T-cell (primary cell): ENCODE data around the gene MPL. TPM values are rescaled to one million over a fixed set of nuclear protein-coding genes. Genes with fewer than 3 reads are reported as not detected.

ENCODE experiments used
- ATAC-seq, 4 experiments: fragments of 200-7000 bp in 3 of 4; fragments of 150-1000 bp in 1 of 4; cut with Tn5 transposase; replicated peaks in 1 of 4; 1 replicate in 3 of 4; 2 replicates in 1 of 4; pipeline ENCODE4 v1.10.0; 2021; ENCODE audit warnings: moderate library complexity in 3 of 4, mild to moderate bottlenecking in 2 of 4, moderate number of reproducible peaks in 1 of 4
- CTCF ChIA-PET, 2 donors: fragments of 300-600 bp; sonication (Branson Sonifier 250); formaldehyde crosslinking; loops; one replicate each; lab custom pipeline; 2022; ENCODE audit warnings: antibody characterized with exemption in 2 of 2; lab: Charles Lee
- POLR2A ChIA-PET, 2 donors: fragments of 300-600 bp; sonication (Branson Sonifier 250); formaldehyde crosslinking; loops; one replicate each; lab custom pipeline; 2022; ENCODE audit warnings: antibody characterized with exemption in 2 of 2; lab: Charles Lee
- DNase-seq, 35 experiments: peaks; one replicate each; pipeline versions ENCODE4 v3.0.0 to v3.0.0-alpha.2; 2013 to 2023
- H3K27ac ChIP-seq: one replicate; pipeline ENCODE4 v1.5.1; 2013; ENCODE audit warnings: low read length
- H3K27me3 ChIP-seq, 2 experiments: replicated peaks in 1 of 2; 1 replicate in 1 of 2; 2 replicates in 1 of 2; pipeline versions ENCODE4 v1.6.1 to v1.7.0; 2013; ENCODE audit warnings: low read length in 1 of 2, mixed read lengths in 1 of 2; ENCODE audit not compliant: control insufficient read depth in 2 of 2, insufficient read depth in 2 of 2; ENCODE audit errors: extremely low read depth in 1 of 2
- H3K36me3 ChIP-seq, 2 donors: 1 replicate in 1 of 2; 2 replicates in 1 of 2; pipeline versions ENCODE4 v1.6.1 to v1.7.0; 2013; ENCODE audit warnings: low read length in 1 of 2; ENCODE audit not compliant: control insufficient read depth in 2 of 2, insufficient read depth in 1 of 2; ENCODE audit errors: extremely low read depth in 1 of 2
- H3K4me1 ChIP-seq, 2 experiments: 1 replicate in 1 of 2; 2 replicates in 1 of 2; pipeline versions ENCODE4 v1.6.1 to v1.7.0; 2013; ENCODE audit warnings: low read length in 2 of 2, mixed read lengths in 1 of 2; ENCODE audit not compliant: insufficient read depth in 2 of 2, control insufficient read depth in 1 of 2; ENCODE audit errors: extremely low read depth in 1 of 2
- H3K4me3 ChIP-seq, 2 donors: 1 replicate in 1 of 2; 2 replicates in 1 of 2; pipeline versions ENCODE4 v1.5.1 to v1.7.0; 2013; ENCODE audit warnings: mild to moderate bottlenecking in 2 of 2, low read length in 1 of 2, moderate library complexity in 1 of 2; ENCODE audit not compliant: control insufficient read depth in 1 of 2; ENCODE audit errors: extremely low read depth in 1 of 2
- H3K9me3 ChIP-seq: 2 replicates; pipeline ENCODE4 v1.7.0; 2013
- H3K27ac Mint-ChIP-seq, 2 donors: one replicate each; pipeline ENCODE4 v1.8.0; 2020 to 2021; ENCODE audit warnings: mild to moderate bottlenecking in 2 of 2, mixed read lengths in 2 of 2
- H3K27me3 Mint-ChIP-seq, 2 donors: one replicate each; pipeline ENCODE4 v1.8.0; 2021 to 2022; ENCODE audit warnings: mixed read lengths in 2 of 2
- H3K36me3 Mint-ChIP-seq: one replicate; pipeline ENCODE4 v1.8.0; 2021; ENCODE audit warnings: mixed read lengths
- H3K4me1 Mint-ChIP-seq, 3 donors: one replicate each; pipeline ENCODE4 v1.8.0; 2020 to 2022; ENCODE audit warnings: mixed read lengths in 3 of 3, mild to moderate bottlenecking in 1 of 3
- H3K4me3 Mint-ChIP-seq, 3 donors: one replicate each; pipeline ENCODE4 v1.8.0; 2020 to 2022; ENCODE audit warnings: mild to moderate bottlenecking in 3 of 3, mixed read lengths in 3 of 3, moderate library complexity in 3 of 3
- H3K9me3 Mint-ChIP-seq, 3 donors: one replicate each; pipeline ENCODE4 v1.8.0; 2020 to 2022; ENCODE audit warnings: mixed read lengths in 3 of 3
- WGBS: methylation state at CpG from one replicate; pipeline ENCODE4 v1.1.5; 2013; ENCODE audit warnings: missing lambda C conversion rate; ENCODE audit not compliant: insufficient coverage; 5-methylcytosine and 5-hydroxymethylcytosine counted together
- total RNA-seq, 35 experiments: library from RNA in 6 of 35; stranded (reverse) in 6 of 35; fragments of 120-200 nt in 1 of 35; gene quantifications; one replicate each; pipeline versions ENCODE4 v1.2.1 to v1.2.4 and lab custom pipeline; 2013 to 2026

The MPL gene
- total RNA-seq, 5 donors from 2014 or later (not counting 1 experiment from before 2014, with no cell fraction given): 0.26 to 0.63 (median 0.61) TPM; not detected in 2

DNA sequence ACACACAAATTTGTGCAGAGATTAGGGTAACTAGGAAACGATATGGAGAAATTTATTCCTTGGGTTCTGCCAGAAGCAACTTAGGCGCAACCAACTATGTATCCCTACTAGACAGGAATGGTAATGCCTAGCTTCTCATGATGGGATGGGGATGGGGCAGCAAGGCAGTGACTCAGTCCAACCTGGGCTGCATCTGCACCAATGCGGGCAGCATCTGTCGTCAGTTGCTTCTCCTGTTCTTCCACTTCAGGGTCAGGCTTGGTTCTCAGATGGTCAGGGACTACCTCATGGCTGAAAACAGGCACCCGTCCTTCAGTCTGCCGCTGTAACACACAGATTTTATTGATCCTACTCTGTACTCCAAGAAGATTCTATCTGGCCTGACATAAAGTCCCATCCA, 49.1 kb downstream of the MPL start:
- CTCF ChIA-PET: interaction anchor here in 1 of 2 donors (0.5 kb wide), 1 partner anchor 13 kb away, joined by 5 read pairs; no protein-coding TSS in a partner anchor
- H3K27ac Mint-ChIP-seq: no peak overlapping the region

DNA sequence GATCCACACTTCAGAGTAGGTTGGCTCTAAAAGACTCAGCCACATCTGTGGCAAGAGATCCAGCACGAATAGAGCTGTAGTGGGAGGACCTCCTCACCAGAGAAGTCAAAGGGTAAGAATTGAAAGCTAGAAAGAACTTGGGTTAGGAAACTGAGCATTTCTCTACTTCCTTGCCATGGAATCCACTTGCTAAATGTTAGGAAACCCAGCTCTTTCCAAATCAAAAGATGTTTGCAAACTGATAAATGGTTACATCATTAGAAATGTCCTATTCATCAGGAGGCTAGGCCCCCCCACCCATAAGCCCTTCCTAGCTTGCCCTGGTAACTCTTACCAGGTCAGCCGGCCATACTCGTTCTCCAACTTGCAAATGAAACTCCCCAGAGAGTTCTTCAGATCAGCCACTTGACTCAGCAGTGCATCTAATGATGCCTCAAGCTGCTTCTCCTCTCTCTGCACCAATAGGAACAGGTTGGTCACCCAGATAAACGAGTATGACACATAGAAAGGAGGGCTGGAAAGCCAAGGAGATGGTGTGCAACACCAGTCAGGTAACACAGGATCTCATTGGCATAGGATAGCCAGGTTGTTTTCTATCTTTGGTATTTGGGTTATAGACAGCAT, 50.5 kb downstream of the MPL start:
- no peaks in the 10 kb centered on the region for H3K9me3 ChIP-seq
- peaks cover 17 to 46% of the 10 kb centered on the region in 2 donors for H3K36me3 ChIP-seq
- no peak for ATAC-seq
- no peaks in the 10 kb centered on the region for H3K27me3 ChIP-seq
- Mint-ChIP-seq H3K27me3 (no peaks in the 10 kb centered on the region), H3K36me3 (peaks cover 43% of the 10 kb centered on the region), H3K9me3 (no peaks in the 10 kb centered on the region), H3K27ac (peak overlapping the region; percentile 61 to 62), H3K4me1 (peaks cover 48 to 62% (median 50%) of the 10 kb centered on the region in 3 donors), H3K4me3 (peak overlapping the region; percentile 100)
- ChIA-PET CTCF (interaction anchor here in 1 of 2 donors (0.6 kb wide), 1 partner anchor 225 kb away, joined by 3 read pairs; no protein-coding TSS in a partner anchor), POLR2A (interaction anchor here in 1 of 2 donors (1.5 kb wide), 1 partner anchor 30 kb away, joined by 5 read pairs; the partner anchor contains the start of gene CDC20)
- peaks cover 16% of the 10 kb centered on the region in 2 experiments for H3K4me1 ChIP-seq
- DNase-seq: no peak
- no peak overlapping the region for H3K27ac ChIP-seq
- H3K4me3 ChIP-seq: no peak overlapping the region
- WGBS: 100% methylated on average over 2 of the region's 4 CpGs

More for the DNA sequence above, 49.1 kb downstream of the MPL start:
- Histone ChIP-seq H3K27ac (no peak overlapping the region), H3K36me3 (peaks cover 17 to 56% of the 10 kb centered on the region in 2 donors), H3K27me3 (no peaks in the 10 kb centered on the region), H3K4me3 (no peak overlapping the region), H3K9me3 (no peaks in the 10 kb centered on the region), H3K4me1 (peaks cover 16% of the 10 kb centered on the region in 2 experiments)
- ATAC-seq (no peak), DNase-seq (no peak)
- Mint-ChIP-seq H3K27me3 (no peaks in the 10 kb centered on the region), H3K4me1 (peaks cover 42 to 53% (median 42%) of the 10 kb centered on the region in 3 donors), H3K9me3 (no peaks in the 10 kb centered on the region), H3K36me3 (peaks cover 52% of the 10 kb centered on the region), H3K4me3 (no peak overlapping the region)
- POLR2A ChIA-PET: no interaction called here
- 95% methylated on average over 4 of the region's 6 CpGs for WGBS

DNA sequence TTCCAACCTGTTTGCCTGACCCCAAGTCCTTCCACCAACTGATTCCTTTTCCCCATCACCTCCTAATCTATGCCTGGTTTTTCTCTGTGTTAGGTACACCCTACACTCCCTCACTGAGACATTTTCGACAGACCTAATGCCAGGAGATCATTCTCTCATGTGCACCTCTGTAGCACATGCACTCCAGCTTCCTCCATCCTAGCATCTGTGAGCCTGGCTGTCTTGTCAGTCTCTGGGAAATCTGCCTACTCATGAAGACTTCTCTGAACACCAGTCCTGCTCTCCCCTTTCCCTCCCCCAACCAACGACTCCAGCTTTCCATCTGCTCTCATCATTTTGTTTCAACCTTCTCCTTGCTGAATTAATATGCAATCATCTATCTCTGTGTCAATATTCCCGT, 51.0 kb downstream of the MPL start:
- Histone ChIP-seq H3K4me1 (peaks cover 16% of the 10 kb centered on the region in 2 experiments), H3K27me3 (no peaks in the 10 kb centered on the region), H3K36me3 (peaks cover 13 to 41% of the 10 kb centered on the region in 2 donors), H3K4me3 (peak overlapping the region in 1 of 2 donors; percentile 91), H3K27ac (no peak overlapping the region), H3K9me3 (no peaks in the 10 kb centered on the region)
- POLR2A ChIA-PET: interaction anchor here in 1 of 2 donors (1.5 kb wide), 1 partner anchor 30 kb away, joined by 5 read pairs; the partner anchor contains the start of gene CDC20
- Mint-ChIP-seq H3K4me1 (peaks cover 53 to 67% (median 56%) of the 10 kb centered on the region in 3 donors), H3K4me3 (peak overlapping the region; percentile 100), H3K27me3 (no peaks in the 10 kb centered on the region), H3K9me3 (no peaks in the 10 kb centered on the region), H3K27ac (peak overlapping the region; percentile 62 to 64), H3K36me3 (peaks cover 38% of the 10 kb centered on the region)
- CTCF ChIA-PET: interaction anchor here in 1 of 2 donors (0.6 to 0.9 kb wide), 2 partner anchors 30 to 225 kb away, joined by 3 read pairs; no protein-coding TSS in a partner anchor
- WGBS: 62% methylated on average over 3 of the region's 3 CpGs
- DNase-seq: no peak
- no peak for ATAC-seq

DNA sequence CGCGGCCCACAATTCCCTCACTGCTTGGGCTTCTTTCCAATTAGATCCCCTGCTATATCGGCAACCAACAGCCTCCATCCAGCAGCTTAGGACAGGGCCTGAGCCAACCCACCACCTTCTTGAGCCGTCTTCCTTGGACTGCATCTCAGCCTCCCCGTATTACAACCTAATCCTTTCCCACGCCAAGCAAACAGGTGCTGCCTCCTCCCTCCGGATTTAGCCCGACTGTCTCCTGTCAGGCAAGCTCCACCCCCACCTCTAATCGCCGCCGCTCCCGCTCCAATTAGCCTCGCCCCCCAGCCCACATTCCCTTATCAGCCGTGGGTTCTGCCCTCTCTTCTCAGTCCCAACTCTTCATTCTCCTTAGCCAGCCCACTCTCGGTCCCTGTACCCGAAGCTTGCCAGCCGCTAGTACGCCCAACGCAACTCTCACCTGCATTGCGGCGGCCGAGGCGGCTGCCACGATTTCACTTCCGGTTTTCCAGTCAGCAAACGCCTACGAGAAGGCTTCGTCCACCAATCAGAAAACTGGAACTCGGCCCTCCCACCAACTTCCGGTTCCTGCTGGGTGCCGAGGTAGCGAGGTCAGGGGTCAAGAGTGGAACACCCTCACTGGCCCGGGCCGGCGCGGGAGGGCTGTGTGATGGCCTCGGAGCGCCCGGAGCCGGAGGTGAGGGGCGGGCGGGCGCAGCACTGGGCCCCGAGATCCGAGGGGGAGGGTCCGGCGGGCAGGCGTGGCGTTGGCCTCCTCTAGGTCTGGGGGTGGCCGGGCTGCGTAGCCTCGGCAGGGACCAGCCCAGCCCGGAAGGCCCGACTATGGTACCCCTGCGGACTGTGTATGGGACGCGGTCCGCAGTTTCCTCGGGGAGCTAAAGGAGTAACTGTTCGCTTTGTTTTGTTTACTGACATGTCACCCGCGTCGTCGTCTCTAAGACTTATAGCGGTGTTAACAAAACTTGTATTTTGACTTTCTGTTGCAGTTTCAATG, 52.0 kb downstream of the MPL start, which contains the start of the genes MED8 and SZT2:
TSS of gene MED8 (minus strand) at position 475 of the 988 bp plus-strand sequence. CDS start at position 439, 36 bp downstream.
TSS of gene SZT2 (plus strand) at position 574 of the 988 bp plus-strand sequence. CDS start at position 644, 70 bp downstream.
- peak; percentile 95 to 99 (median 96) for ATAC-seq
- H3K36me3 Mint-ChIP-seq: peaks cover 32% of the 10 kb centered on the region
- DNase-seq: peak; percentile 83 to 95 (median 90)

DNA sequence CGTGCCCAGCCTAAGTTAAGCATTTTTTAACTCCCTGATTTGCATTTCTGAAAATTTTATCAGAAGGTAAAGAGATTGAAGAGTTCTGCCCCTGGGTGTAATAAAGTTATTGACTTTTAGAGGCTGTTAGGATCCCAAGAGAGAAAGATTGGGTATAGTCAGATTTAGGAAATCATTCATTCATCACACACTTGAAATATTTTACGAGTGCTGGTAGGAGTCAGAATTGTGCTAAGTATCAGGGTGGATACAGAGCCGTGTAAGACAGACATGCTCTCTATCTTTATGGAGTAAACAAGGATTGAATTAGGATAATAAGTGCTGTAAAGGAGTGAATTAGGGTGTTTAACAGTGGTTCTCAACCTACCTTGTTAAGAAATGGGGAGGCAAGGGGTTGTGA, 55.1 kb downstream of the MPL start:
- ATAC-seq: no peak
- no peaks in the 10 kb centered on the region for H3K27me3 Mint-ChIP-seq
- H3K9me3 ChIP-seq: no peaks in the 10 kb centered on the region
- peak overlapping the region in 1 of 2 donors; percentile 1 for H3K27ac Mint-ChIP-seq
- no peak overlapping the region for H3K4me3 Mint-ChIP-seq
- H3K27me3 ChIP-seq: no peaks in the 10 kb centered on the region
- H3K36me3 Mint-ChIP-seq: peaks cover 20% of the 10 kb centered on the region
- ChIA-PET POLR2A (no interaction called here), CTCF (interaction anchor here in 1 of 2 donors (0.7 kb wide), 1 partner anchor 442 kb away, joined by 4 read pairs; no protein-coding TSS in a partner anchor)
- 53% methylated on average over 1 of the region's 3 CpGs for WGBS
- H3K4me1 ChIP-seq: peaks cover 16% of the 10 kb centered on the region in 2 experiments
- H3K9me3 Mint-ChIP-seq: no peaks in the 10 kb centered on the region
- no peak overlapping the region for H3K27ac ChIP-seq
- H3K4me1 Mint-ChIP-seq: peaks cover 59 to 64% (median 63%) of the 10 kb centered on the region in 3 donors
- DNase-seq: no peak
- H3K36me3 ChIP-seq: peaks cover 9 to 12% of the 10 kb centered on the region in 2 donors
- H3K4me3 ChIP-seq: no peak overlapping the region

More for the DNA sequence above, 52.0 kb downstream of the MPL start, which contains the start of the genes MED8 and SZT2:
- Histone ChIP-seq H3K4me3 (peak within 1 kb of the TSS; percentile 75 to 91), H3K9me3 (no peaks in the 10 kb centered on the region), H3K27me3 (no peaks in the 10 kb centered on the region), H3K36me3 (peaks cover 6 to 31% of the 10 kb centered on the region in 2 donors), H3K27ac (peak within 1 kb of the TSS; percentile 60), H3K4me1 (peaks cover 16% of the 10 kb centered on the region in 2 experiments)
- Mint-ChIP-seq H3K4me1 (peaks cover 57 to 71% (median 59%) of the 10 kb centered on the region in 3 donors), H3K4me3 (peak within 1 kb of the TSS; percentile 100), H3K27ac (peak within 1 kb of the TSS; percentile 100), H3K9me3 (no peaks in the 10 kb centered on the region), H3K27me3 (no peaks in the 10 kb centered on the region)
- under 1% methylated on average over 60 of the region's 65 CpGs for WGBS
- ChIA-PET POLR2A (interaction anchor here in 1 of 2 donors (0.7 to 1.5 kb wide), 2 partner anchors 31 to 59 kb away, joined by 3 to 5 read pairs; partner anchors contain the start of gene CDC20), CTCF (interaction anchor here in 1 of 2 donors (0.7 to 2.1 kb wide), 4 partner anchors 25 to 34 kb away, joined by 3 to 6 read pairs (median 4); partner anchors contain the start of gene CDC20)
